ENCODE data around the gene TOM1L2.

The TOM1L2 gene

GRCh38 chr17:17994271-17995069, 22.3 kb upstream of the TOM1L2 start:
- DNase-seq (ENCODE audit: low read depth in 2 of 2), result peak in 1 of 2 donors; percentile 8

- no peak for DNase-seq (ENCODE audit: low read depth in 2 of 2)
Observed at GRCh38 chr17:17993852-17994251, 21.7 kb upstream of the TOM1L2 start.

GRCh38 chr17:17993366-17993765, 21.2 kb upstream of the TOM1L2 start:
- no peak for DNase-seq (ENCODE audit: low read depth in 2 of 2)

GRCh38 chr17:17990282-17990681, 18.1 kb upstream of the TOM1L2 start:
- no peak for DNase-seq (ENCODE audit: low read depth in 2 of 2)

GRCh38 chr17:17989618-17990017, 17.4 kb upstream of the TOM1L2 start:
- DNase-seq (ENCODE audit: low read depth in 2 of 2), result no peak

- no peak for DNase-seq (ENCODE audit: low read depth in 2 of 2)
Observed at GRCh38 chr17:17989081-17989480, 16.9 kb upstream of the TOM1L2 start.

GRCh38 chr17:17988427-17988945, 16.3 kb upstream of the TOM1L2 start:
- DNase-seq (ENCODE audit: low read depth in 2 of 2), result no peak

GRCh38 chr17:17987901-17988300, 15.7 kb upstream of the TOM1L2 start:
- no peak for DNase-seq (ENCODE audit: low read depth in 2 of 2)

- no peak for DNase-seq (ENCODE audit: low read depth in 2 of 2)
Observed at GRCh38 chr17:17987187-17987896, 15.1 kb upstream of the TOM1L2 start.

GRCh38 chr17:17985555-17985954, 13.4 kb upstream of the TOM1L2 start:
- no peak for DNase-seq (ENCODE audit: low read depth in 2 of 2)

GRCh38 chr17:17985153-17985552, 13.0 kb upstream of the TOM1L2 start:
- DNase-seq (ENCODE audit: low read depth in 2 of 2), result no peak

- no peak for DNase-seq (ENCODE audit: low read depth in 2 of 2)
Observed at GRCh38 chr17:17983776-17984175, 11.6 kb upstream of the TOM1L2 start.

GRCh38 chr17:17983376-17983775, 11.2 kb upstream of the TOM1L2 start:
- no peak for DNase-seq (ENCODE audit: low read depth in 2 of 2)

- DNase-seq (ENCODE audit: low read depth in 2 of 2), result no peak
Observed at GRCh38 chr17:17982801-17983200, 10.6 kb upstream of the TOM1L2 start.

- DNase-seq (ENCODE audit: low read depth in 2 of 2), result no peak
Observed at GRCh38 chr17:17981330-17981729, 9.1 kb upstream of the TOM1L2 start.

GRCh38 chr17:17979778-17980177, 7.6 kb upstream of the TOM1L2 start:
- no peak for DNase-seq (ENCODE audit: low read depth in 2 of 2)

GRCh38 chr17:17978481-17979424, 6.6 kb upstream of the TOM1L2 start:
- no peak for DNase-seq (ENCODE audit: low read depth in 2 of 2)

- DNase-seq (ENCODE audit: low read depth in 2 of 2), result no peak
Observed at GRCh38 chr17:17976931-17977570, 4.9 kb upstream of the TOM1L2 start.

GRCh38 chr17:17975436-17975835, 3.2 kb upstream of the TOM1L2 start:
- no peak for DNase-seq (ENCODE audit: low read depth in 2 of 2)

GRCh38 chr17:17972952-17973254, 703 bp upstream of the TOM1L2 start:
- no peak for DNase-seq (ENCODE audit: low read depth in 2 of 2)

GRCh38 chr17:17971431-17972125, 622 bp downstream of the TOM1L2 start:
- no peak for DNase-seq (ENCODE audit: low read depth in 2 of 2)

Data from stimulated activated CD8-positive, alpha-beta memory T cell treated with anti-CD3 and anti-CD28 coated beads, Interleukin-15, amount 100 ng/mL, for 48 hours (primary cell).